SU-DHL-6 (cell line): ENCODE data around the gene MRPL49.
"Not testable (repeated sequence)": the region's sequence is repeated elsewhere in the genome, so short reads cannot be mapped to it uniquely, and the experiment has no call there.

ENCODE experiments used
- H2AFZ ChIP-seq: fragments of 200-600 bp; sonication (generic); 2 replicates; pipeline ENCODE4 v1.6.1; 2014; ENCODE audit warnings: low read depth, mild to moderate bottlenecking, moderate library complexity, mixed read lengths, antibody characterized with exemption, low read length; ENCODE audit not compliant: severe bottlenecking
- H3F3A ChIP-seq: fragments of 200-600 bp; shearing (Covaris generic); 2 replicates; pipeline ENCODE4 v1.6.0; 2016; ENCODE audit warnings: antibody characterized with exemption, mild to moderate bottlenecking; ENCODE audit not compliant: insufficient read depth
- H3K27ac ChIP-seq: fragments of 200-600 bp; sonication (generic); 2 replicates; pipeline ENCODE4 v1.5.1; 2016; ENCODE audit warnings: low read depth, mild to moderate bottlenecking, low read length, moderate library complexity, mixed read lengths
- H3K27me3 ChIP-seq: fragments of 200-600 bp; sonication (generic), shearing (Covaris generic); 2 replicates; pipeline ENCODE4 v1.6.0; 2014; ENCODE audit warnings: mild to moderate bottlenecking, low read length
- H3K36me3 ChIP-seq: fragments of 200-600 bp; sonication (generic); 2 replicates; pipeline ENCODE4 v1.6.1; 2014; ENCODE audit warnings: mild to moderate bottlenecking, low read length, mixed read lengths
- H3K4me2 ChIP-seq: fragments of 300-600, 200-600 bp; shearing (Covaris generic), sonication (generic); 2 replicates; pipeline ENCODE4 v1.6.0; 2014; ENCODE audit warnings: low read length, low read depth, mild to moderate bottlenecking; ENCODE audit not compliant: poor library complexity, severe bottlenecking
- H3K4me3 ChIP-seq: fragments of 200-600 bp; sonication (generic); 2 replicates; pipeline ENCODE4 v1.5.1; 2014; ENCODE audit warnings: antibody characterized with exemption, low read length, mild to moderate bottlenecking, mixed read lengths; ENCODE audit not compliant: insufficient read depth, poor library complexity, severe bottlenecking
- H3K79me2 ChIP-seq: fragments of 200-600 bp; sonication (generic); 2 replicates; pipeline ENCODE4 v1.6.1; 2014; ENCODE audit warnings: mild to moderate bottlenecking, low read length, moderate library complexity; ENCODE audit not compliant: insufficient read depth
- H3K9ac ChIP-seq: fragments of 200-600 bp; sonication (generic); 2 replicates; pipeline ENCODE4 v1.7.0; 2014; ENCODE audit warnings: mild to moderate bottlenecking, low read length
- H3K9me2 ChIP-seq: fragments of 200-600 bp; sonication (generic); replicated peaks from 2 replicates; pipeline ENCODE4 v1.6.1; 2014; ENCODE audit warnings: low read length; ENCODE audit not compliant: insufficient read depth
- H3K9me3 ChIP-seq: fragments of 200-600 bp; sonication (generic); 2 replicates; pipeline ENCODE4 v1.6.1; 2014; ENCODE audit warnings: low read length, mixed read lengths; ENCODE audit not compliant: insufficient read depth
- H4K20me1 ChIP-seq: fragments of 200-600 bp; sonication (generic); 2 replicates; pipeline ENCODE4 v1.6.1; 2014; ENCODE audit warnings: low read depth, mild to moderate bottlenecking, antibody characterized with exemption, low read length, moderate library complexity, mixed read lengths
- CTCF ChIP-seq: fragments of 200-600 bp; sonication (generic); IDR thresholded peaks from one replicate; pipeline ENCODE4 v1.5.1; 2017; ENCODE audit warnings: antibody characterized with exemption, mild to moderate bottlenecking, low read length, moderate library complexity; ENCODE audit not compliant: insufficient read depth, poor library complexity, severe bottlenecking
- EZH2phosphoT487 ChIP-seq: fragments of 200-600 bp; sonication (generic), shearing (Covaris generic); conservative IDR thresholded peaks from 2 replicates; pipeline ENCODE4 v1.6.1; 2018; ENCODE audit warnings: mild to moderate bottlenecking, antibody characterized with exemption, low read length, moderate library complexity, mixed read lengths

MRPL49 gene

GRCh38 chr11:65116370-65117205 is 5.5 kb upstream of the MRPL49 start:
- no peak overlapping the region for H2AFZ ChIP-seq
- peak overlapping the region; percentile 62 for H3K4me3 ChIP-seq
- peak overlapping the region; percentile 86 for H3K9ac ChIP-seq
- H3K9me3 ChIP-seq = no peaks in the 10 kb centered on the region
- peaks cover 13% of the 10 kb centered on the region; the same call in 1 of the 2 replicates for H3K36me3 ChIP-seq
- H3K27ac ChIP-seq = peak overlapping the region; percentile 88
- peak overlapping the region; percentile 83 for H3K4me2 ChIP-seq
- no peak for TF ChIP-seq EZH2phosphoT487
- TF ChIP-seq CTCF = no peak
- H3K27me3 ChIP-seq = no peaks in the 10 kb centered on the region
- peaks cover 52% of the 10 kb centered on the region for H3F3A ChIP-seq
- no peaks in the 10 kb centered on the region for H3K9me2 ChIP-seq
- H3K79me2 ChIP-seq = peaks cover 19% of the 10 kb centered on the region
- no peaks in the 10 kb centered on the region for H4K20me1 ChIP-seq

- Histone ChIP-seq H3K9me2 (no peaks in the 10 kb centered on the region), H3K4me2 (peak within 1 kb of the TSS; percentile 83), H3K4me3 (peak within 1 kb of the TSS; percentile 62), H4K20me1 (no peaks in the 10 kb centered on the region), H3F3A (peaks cover 52% of the 10 kb centered on the region), H3K36me3 (peaks cover 13% of the 10 kb centered on the region; the same call in 1 of the 2 replicates), H3K9ac (peak within 1 kb of the TSS; percentile 86), H3K27ac (peak within 1 kb of the TSS; percentile 88), H2AFZ (no peak within 1 kb of the TSS), H3K79me2 (peaks cover 25% of the 10 kb centered on the region), H3K9me3 (no peaks in the 10 kb centered on the region), H3K27me3 (no peaks in the 10 kb centered on the region)
- TF ChIP-seq EZH2phosphoT487 = no peak
- TF ChIP-seq CTCF = peak; percentile 92
These were observed 4.7 kb upstream of the MRPL49 start, which contains the start of gene ZNHIT2 for GRCh38 chr11:65117206-65118096. ZNHIT2 (minus strand) TSS chr11:65117701; CDS start chr11:65117653, 48 bp downstream.

GRCh38 chr11:65118097-65118837 is 3.9 kb upstream of the MRPL49 start:
- Histone ChIP-seq H3K27me3 (no peaks in the 10 kb centered on the region), H2AFZ (no peak overlapping the region), H3K27ac (peak overlapping the region; percentile 71; the same call in 1 of the 2 replicates), H3K79me2 (peaks cover 33% of the 10 kb centered on the region), H3K9me2 (no peaks in the 10 kb centered on the region), H3K9me3 (no peaks in the 10 kb centered on the region), H3K9ac (0 out of 2 replicates have a peak overlapping the region, but pooled peaks have one; percentile 1), H3F3A (peaks cover 46% of the 10 kb centered on the region), H3K4me3 (no peak overlapping the region), H4K20me1 (no peaks in the 10 kb centered on the region), H3K4me2 (no peak overlapping the region), H3K36me3 (peaks cover 13% of the 10 kb centered on the region; the same call in 1 of the 2 replicates)
- TF ChIP-seq EZH2phosphoT487 = no peak
- no peak for TF ChIP-seq CTCF

GRCh38 chr11:65118891-65119669 is 3.0 kb upstream of the MRPL49 start:
- H3K36me3 ChIP-seq = peaks cover 13% of the 10 kb centered on the region; the same call in 1 of the 2 replicates

More at GRCh38 chr11:65118891-65119669, 3.0 kb upstream of the MRPL49 start:
- H3K79me2 ChIP-seq = peaks cover 34% of the 10 kb centered on the region
- peak overlapping the region; percentile 95; the same call in 1 of the 2 replicates for H3K9ac ChIP-seq
- H3K27me3 ChIP-seq, H3K4me3 ChIP-seq, H2AFZ ChIP-seq, H3K4me2 ChIP-seq, H3K9me3 ChIP-seq, H4K20me1 ChIP-seq, H3K9me2 ChIP-seq: not testable (repeated sequence)
- H3F3A ChIP-seq = peaks cover 38% of the 10 kb centered on the region
- peak overlapping the region; percentile 71 for H3K27ac ChIP-seq
